NCI-H345 treated with DMSO at 0.1 percent for 48 hours (cell line): Measurements from ENCODE around the gene SLC12A2.

Source experiments
- DNase-seq: peaks from one replicate; lab custom pipeline; 2025; ENCODE audit not compliant: unreplicated experiment; lab: John Stamatoyannopoulos, UW

The SLC12A2 gene

DNA sequence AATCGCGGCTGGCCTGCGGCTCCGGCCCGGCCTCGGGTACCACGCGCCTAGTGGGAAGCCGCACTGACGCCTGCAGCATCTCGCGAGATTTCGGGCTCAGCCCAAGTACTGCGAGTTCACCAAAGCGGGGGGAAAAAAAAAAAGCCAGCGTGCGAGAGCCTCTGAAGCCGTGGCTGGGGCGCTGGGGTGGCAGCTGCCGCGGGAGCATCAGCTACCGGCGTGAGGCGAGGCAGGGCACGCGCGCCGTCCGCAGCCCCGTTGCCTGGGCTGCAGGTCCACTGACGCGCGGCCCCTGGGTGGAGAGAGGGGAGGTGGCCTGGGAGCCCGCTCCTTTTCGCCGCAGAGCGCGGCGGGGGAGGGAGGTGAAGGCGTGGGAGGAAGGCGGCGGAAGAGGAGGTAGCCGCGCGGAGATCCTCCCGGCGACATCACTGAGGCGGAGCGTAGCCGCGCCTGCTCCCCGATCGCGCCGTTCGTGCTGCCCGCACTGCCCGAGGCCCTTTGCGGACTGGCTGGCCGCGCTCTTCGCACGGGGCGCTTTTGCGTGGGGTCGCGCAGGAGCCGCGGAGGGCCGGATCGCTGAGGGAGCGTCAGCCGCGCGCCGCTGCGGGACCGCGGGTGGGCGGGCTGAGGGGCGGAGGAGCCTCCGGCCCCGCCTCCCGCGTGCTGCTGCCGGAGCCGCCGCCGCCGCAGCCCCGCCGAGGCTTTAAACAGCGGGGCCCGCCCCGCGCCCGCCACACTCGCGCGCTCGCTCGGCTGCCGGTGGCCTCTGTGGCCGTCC lies at the start of gene SLC12A2:
SLC12A2 (plus strand) TSS at position 734 of the 778 bp plus-strand sequence. CDS start 189 bp downstream, outside the sequence.
- DNase-seq: peak; percentile 55

- DNase-seq: no peak
Measured at GRCh38 chr5:128035689-128036088, 47.9 kb upstream of the SLC12A2 start.

GRCh38 chr5:128036950-128037349 lies 46.6 kb upstream of the SLC12A2 start:
- no peak for DNase-seq

DNA sequence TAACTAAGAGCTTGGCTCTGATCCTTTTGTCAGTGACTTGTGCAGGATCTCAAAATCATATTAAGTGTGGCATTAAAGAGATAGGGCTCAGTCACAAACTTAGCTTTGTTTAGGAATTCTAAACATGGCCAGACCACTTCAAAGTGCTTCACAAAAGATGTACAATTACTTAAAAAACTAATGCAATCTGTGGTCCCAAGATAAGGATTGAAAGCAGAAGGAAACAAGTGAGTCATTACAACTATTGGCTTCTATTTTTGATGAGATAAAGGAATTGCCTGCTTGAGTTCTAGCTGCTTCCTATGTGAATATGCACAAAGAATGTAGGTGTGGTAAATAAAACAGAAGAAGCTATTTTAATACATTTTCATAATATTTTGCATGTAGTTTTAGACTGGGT lies 44.9 kb upstream of the SLC12A2 start:
- no peak for DNase-seq

DNA sequence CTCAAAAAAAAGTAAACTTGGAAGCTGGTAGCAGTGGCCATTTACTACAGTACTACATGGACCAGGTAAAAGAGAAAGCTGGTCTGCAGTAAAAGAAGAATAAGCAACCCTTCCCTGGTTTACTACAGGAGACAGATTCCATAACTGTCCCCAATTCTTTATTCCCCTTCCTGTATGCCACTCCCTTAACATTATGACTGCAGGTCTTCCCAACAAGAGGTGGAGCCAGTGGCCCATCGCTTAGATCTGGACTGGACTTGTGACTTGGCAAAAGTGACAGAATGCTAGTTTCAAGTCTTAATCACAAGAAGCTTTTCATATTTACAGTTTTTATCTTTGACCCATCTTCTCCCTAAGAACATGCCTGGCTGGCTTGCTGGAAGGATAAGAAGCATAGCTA lies 42.6 kb upstream of the SLC12A2 start:
- no peak for DNase-seq

DNA sequence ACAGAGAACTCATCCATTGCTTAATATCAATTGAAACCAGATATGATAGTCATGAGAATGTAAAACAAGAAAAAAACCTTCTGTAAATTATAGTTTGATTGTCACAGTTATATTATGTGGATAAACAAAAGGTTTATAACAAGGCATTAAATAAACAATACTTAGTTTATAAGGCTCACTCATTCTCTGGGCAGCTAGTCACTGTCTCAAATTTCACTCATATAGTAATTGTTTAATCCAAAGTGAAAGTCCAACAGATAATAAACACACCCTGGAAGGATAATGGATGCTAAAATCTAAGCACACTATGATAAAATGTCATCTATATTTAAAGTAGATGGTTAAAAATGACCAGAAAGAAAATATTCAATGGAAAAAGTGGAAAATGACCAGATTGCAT lies 30.8 kb upstream of the SLC12A2 start:
- DNase-seq: no peak

- DNase-seq: no peak
Measured at GRCh38 chr5:128053291-128053954, 30.1 kb upstream of the SLC12A2 start.

DNA sequence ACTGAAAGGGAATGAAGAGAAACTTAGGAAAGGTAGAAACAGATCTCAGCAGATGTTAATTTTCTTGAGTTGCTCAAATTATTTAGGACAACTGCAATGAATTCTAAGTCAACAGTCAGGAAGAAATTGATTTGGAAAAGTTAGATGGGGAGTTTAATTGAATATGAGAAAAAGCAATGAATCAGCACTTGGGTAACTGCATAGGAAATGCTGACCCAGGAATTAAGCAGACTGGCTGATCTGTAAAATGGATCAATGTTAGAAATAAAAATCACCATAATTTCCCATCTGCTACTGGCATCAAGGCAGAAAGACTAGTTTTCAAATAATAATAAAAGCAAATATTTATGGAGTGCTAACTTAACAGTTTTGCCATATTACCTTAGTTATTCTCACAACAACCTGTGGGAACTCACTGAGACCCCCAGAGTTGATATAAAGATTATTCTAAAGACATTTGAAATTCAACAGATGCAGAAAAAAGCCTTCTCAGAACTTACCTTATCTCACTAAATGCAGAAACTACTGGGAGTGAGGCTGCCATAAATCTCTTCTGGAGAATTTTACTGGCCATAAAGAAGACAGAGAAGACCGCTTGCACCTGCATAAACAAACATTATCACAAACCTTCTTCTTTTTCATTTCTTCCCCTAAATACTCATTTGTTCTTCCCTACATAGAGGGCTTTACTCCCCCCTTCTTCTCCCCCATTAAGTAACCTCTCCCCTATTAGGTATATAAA lies 22.8 kb upstream of the SLC12A2 start:
- DNase-seq: no peak

DNA sequence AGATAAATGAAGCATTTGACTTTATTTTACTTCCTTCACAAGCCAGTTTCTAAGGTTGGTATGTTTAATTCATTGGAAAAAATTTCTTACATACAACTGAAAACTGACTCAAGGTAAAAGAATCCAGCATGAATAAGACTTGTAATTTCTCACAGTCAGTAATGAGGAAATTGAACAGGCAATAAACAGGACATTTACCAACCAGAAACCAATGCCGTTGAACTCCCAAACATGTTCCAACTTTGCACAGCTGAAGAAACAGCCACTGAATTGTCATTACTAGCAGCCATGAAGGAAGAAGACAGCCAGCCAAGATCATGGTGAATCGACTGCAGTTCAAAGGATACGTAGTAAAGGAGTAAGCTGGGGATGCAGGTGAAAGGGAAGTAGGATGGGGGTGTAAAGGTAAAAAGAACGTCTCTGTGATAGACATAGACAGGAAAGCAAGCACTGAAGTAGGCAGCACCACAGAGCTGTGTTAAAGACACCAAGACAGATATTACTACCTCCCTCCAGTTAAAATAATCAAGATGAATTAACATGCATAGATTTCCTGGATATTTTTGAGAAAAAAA lies 21.3 kb upstream of the SLC12A2 start:
- DNase-seq: no peak

DNA sequence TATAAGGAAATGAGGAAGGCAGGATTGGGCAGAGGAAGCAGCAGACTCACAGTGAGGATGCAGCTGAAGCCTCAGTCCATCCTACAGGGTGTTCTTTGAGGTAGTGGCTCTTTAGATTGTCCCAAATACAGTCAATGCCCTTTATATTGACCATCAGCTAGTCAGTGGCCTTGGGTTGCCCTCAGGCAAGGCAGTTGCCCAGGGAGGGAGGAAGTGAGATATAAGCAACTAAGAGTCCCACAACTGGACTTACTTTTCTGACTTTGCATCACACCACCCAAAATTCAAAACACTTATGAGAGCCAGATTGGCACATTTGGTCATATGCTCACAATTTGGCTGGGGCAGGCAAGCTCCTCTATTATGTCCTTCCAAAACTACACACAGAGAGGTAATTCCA lies 9.4 kb upstream of the SLC12A2 start:
- DNase-seq: no peak

DNA sequence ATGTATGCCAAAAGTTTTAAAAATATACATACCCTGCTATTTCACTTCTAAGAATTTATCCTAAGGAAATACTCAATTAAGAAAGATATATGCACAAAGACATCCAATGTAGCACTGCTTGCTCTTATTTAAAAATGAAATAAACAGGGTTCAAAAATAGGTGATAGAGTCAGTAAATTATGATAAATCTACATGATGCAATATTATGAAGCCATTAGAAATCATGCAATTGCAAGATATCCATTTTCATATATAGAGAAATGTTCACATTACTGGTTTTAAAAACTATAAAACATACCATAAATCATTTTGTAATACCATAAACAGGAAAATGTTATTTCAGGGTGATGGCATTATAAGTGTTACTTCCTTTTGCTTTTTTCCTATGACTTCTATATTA lies 8.6 kb upstream of the SLC12A2 start:
- DNase-seq: no peak

DNA sequence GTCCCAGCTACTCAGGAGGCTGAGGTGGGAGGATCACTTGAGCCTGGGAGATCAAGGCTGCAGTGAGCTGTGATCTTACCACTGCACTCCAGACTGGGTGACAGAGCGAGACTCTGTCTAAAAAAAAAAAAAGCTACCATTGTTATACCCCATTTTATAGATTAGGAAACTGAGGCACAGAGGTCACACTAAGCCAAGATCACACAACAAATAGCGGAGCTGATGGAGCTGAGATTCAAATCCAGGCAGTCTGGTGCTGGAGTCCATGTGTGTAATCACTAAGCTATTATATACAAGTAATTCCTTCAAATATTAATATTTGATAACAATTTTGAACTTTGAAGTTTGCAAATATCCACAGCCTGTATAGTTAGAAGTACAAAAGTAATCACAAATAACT lies 6.0 kb upstream of the SLC12A2 start:
- no peak for DNase-seq

DNA sequence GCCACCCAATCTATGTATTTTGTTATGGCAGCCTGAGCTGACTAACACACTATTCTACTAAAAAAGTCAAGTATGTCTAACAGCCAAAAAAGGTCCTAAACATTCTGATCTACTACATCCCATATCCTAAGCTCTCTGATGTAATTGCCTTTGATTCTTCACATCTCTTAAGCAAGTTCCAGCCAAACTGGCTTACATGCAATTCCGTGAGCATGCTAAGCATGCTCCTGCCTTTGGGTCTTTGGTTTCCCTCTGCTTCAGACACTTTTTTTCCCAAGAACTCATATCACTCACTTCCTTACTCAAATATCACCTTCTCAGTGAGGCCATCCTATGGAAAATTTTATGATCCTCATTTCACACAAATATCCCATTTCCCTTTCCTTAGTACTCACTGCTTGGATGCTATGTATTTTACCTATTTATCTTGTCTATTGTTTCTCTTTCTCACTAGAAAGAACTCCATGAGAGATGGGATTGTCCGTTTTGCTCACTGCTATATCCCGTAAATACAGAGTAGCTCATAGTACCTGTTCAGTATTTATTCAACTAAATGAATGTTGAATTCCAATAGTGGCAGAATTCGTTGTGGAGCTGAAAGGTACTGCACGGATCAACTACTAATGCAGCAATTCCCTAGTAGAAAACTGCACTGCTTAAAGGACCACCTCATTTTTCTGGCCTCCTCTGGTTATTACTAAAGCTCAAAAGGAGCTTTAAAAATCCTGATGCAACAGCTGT lies 2.3 kb upstream of the SLC12A2 start:
- DNase-seq: no peak

DNA sequence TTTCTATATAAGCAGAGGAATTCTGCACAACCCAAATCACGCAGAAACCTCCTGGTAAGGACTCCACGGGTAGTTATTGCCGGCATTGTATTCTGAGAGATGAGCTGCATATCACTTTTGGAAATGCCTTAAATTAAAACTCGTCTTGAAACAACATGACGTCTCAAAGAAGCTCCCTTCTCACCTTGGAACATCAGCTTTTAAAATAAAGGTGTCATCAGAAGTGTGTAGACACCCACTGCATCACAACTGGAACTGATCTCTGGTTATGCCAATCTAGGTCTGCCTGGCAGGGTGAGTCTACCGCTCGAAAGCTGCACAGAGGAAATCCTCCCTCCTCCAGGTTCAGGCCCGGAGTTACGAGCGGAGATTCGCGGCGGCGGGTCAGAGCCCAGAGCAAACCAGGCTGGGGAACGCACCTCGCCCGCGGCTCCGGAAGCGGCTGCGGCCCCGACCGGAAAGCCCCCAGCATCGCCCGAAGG lies 974 bp upstream of the SLC12A2 start:
- DNase-seq: peak; percentile 39

- DNase-seq: no peak
Measured at GRCh38 chr5:128083811-128084227, 253 bp downstream of the SLC12A2 start.

GRCh38 chr5:128084228-128085167 lies 932 bp downstream of the SLC12A2 start:
- peak; percentile 11 for DNase-seq

DNA sequence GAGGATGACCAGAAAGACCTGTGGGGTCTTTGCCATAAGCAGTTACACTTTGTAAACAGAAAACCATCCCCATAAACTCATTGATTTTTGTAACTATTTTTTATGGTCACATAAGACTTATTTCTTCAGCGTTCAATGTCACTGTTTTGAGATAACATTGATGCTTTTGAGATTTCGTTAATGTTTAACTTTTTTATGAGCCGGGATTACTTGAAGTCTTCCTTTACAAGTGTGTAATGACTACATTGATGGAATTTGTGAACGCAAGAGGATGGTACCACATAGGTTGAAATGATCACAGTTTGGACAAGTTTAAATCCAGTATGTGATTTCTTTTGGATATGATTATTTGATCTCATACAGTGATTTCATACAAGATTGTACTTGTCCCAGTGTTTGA lies 1.8 kb downstream of the SLC12A2 start:
- DNase-seq: no peak

DNA sequence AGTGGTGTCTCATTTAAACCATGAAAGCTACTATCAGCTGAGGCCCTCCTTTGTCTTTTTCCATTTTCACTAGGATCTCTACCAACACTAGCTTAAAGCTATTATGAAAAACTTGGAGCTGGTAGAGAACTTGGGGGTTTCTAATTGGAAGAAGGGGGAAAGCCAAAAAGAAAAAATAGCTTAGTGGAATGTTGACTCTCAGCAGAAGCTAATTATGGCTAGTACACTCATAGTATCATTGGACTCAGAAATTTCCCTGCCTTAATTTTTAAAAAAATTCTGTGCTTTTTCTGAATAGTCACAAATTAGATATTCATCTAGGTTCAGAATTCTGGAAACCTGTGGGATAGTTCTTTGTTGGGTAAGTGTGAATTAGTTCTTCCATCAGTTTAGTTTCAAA lies 8.0 kb downstream of the SLC12A2 start:
- DNase-seq: no peak

GRCh38 chr5:128092144-128092543 lies 8.6 kb downstream of the SLC12A2 start:
- DNase-seq: no peak

DNA sequence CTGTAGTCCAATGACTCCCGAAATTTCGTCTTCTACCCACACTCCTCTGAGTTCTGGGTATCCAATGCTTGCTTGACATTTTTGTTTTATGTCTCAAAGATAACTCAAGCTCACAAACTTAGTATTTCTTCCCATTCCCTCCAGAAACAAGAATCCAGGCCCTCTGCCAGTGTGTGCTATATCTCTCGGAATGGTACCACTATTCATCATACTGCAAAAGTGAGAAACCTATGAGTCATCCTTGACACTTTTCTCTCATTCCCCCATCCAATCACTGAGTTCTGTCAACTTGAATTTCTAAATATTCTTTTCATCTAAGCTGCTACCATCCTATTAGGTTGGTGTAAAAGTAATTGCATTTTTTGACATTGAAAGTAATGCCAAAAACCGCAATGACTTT lies 9.8 kb downstream of the SLC12A2 start:
- DNase-seq: no peak
